Measurements from ENCODE around the gene PROSER3.
"Not testable (repeated sequence)": the region's sequence is repeated elsewhere in the genome, so short reads cannot be mapped to it uniquely, and the experiment has no call there.

The PROSER3 gene

DNA sequence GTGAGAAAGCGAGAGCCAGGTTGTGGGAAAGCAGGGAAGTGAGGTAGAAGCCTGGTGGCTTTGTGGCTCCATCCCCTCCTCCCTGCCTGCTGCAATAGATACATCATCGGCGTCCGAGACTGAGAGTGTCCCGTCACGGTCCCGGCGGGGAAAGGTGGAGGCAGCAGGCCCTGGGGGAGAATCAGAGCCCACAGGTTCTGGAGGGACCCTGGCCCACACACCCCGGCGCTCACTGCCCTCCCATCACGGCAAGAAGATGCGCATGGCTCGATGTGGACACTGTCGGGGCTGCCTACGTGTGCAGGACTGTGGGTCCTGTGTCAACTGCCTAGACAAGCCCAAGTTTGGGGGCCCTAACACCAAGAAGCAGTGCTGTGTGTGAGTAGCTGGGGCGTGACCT lies 35.1 kb upstream of the PROSER3 start:
- DNase-seq = no peak

DNA sequence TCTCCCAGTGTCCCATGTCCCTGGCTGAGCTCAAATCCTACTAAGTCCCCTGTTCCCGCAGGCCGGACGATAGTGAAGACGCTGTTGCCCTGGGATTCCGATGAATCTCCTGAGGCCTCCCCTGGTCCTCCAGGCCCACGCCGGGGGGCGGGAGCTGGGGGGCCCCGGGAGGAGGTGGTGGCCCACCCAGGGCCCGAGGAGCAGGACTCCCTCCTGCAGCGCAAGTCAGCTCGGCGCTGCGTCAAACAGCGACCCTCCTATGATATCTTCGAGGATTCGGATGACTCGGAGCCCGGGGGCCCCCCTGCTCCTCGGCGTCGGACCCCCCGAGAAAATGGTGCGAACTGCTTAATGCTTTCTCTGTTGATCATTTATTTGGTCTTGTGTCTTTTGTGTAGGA lies 34.3 kb upstream of the PROSER3 start:
- DNase-seq = no peak

DNA sequence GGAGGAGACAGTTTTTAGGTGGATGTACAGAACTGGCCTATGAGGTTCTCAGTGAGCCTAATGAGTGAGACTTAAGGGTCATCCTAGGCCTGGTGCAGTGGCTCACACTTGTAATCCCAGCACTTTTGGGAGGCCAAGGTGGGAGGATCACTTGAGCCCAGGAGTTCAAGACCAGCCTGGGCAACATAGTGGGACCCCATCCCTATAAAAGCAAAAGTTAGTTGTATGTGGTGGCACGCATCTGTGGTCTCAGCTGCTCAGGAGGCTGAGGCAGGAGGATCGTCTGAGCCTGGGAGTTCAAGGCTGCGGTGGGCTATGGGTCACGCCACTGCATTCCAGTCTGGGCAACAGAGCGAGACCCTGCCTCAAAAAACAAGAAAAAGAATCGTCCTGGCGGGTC lies 33.8 kb upstream of the PROSER3 start:
- DNase-seq = not testable (repeated sequence)

DNA sequence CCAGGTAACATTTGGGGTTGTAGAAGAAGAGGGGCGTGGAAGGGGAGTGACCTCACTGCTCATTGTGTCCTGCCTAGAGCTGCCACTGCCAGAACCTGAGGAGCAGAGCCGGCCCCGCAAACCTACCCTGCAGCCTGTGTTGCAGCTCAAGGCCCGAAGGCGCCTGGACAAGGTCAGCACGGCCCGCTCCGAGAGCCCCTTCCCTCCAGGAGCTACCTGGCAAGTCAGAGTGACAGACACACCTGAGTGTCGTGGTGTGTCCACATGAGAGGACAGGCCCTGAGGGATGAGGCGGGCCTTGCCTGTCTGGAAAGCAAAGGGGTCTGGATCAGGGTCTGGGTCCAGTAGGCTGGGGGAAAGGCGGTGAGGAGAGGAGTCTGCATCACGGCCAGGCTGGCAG lies 33.4 kb upstream of the PROSER3 start:
- DNase-seq = no peak

DNA sequence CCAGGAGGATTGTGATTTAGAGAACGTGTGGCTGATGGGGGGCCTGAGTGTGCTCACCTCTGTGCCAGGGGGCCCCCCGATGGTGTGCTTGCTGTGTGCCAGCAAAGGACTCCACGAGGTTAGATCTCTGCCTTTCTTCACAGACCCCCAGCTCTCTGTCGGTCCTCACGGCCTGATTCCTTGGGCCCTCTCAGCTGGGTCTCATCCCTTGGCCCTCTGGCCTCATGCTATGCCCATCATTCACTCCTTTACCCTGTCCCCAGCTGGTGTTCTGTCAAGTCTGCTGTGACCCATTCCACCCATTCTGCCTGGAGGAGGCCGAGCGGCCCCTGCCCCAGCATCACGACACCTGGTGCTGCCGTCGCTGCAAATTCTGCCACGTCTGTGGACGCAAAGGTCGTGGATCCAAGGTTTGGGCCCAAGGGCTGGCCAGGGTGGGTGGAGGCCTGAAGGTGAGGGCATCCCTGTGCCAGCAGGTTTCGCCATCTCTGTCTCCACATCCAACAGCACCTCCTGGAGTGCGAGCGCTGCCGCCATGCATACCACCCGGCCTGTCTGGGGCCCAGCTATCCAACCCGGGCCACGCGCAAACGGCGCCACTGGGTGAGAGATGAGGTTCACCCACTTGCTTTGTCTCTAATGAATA lies 32.6 kb upstream of the PROSER3 start:
- DNase-seq = no peak

DNA sequence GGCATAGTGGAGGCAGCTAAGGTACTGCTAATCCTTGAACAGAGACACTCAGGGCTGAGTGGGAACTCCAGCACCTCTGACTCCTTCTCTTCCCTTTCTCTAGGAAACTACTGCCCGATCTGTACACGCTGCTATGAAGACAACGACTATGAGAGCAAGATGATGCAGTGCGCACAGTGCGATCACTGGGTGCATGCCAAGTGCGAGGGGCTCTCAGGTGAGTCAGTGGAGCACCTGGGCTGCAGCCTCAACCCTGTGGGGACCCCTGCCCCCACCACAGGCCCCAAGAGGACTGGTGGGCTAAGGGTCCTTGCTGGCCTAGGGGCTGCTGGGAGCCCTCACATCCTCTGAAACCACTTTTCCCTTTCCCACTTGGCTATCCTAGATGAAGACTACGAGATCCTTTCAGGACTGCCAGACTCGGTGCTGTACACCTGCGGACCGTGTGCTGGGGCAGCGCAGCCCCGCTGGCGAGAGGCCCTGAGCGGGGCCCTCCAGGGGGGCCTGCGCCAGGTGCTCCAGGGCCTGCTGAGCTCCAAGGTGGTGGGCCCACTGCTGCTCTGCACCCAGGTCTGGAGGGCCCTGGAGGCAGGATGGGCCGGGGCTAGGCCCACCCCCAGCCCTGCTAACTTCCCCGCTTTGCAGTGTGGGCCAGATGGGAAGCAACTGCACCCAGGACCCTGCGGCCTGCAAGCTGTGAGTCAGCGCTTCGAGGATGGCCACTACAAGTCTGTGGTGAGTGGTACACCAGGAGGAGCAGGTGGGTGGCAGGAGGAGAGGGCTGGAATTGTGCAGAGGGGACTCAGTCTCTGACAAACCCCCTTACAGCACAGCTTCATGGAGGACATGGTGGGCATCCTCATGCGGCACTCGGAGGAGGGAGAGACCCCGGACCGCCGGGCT lies 30.7 kb upstream of the PROSER3 start:
- DNase-seq = no peak

DNA sequence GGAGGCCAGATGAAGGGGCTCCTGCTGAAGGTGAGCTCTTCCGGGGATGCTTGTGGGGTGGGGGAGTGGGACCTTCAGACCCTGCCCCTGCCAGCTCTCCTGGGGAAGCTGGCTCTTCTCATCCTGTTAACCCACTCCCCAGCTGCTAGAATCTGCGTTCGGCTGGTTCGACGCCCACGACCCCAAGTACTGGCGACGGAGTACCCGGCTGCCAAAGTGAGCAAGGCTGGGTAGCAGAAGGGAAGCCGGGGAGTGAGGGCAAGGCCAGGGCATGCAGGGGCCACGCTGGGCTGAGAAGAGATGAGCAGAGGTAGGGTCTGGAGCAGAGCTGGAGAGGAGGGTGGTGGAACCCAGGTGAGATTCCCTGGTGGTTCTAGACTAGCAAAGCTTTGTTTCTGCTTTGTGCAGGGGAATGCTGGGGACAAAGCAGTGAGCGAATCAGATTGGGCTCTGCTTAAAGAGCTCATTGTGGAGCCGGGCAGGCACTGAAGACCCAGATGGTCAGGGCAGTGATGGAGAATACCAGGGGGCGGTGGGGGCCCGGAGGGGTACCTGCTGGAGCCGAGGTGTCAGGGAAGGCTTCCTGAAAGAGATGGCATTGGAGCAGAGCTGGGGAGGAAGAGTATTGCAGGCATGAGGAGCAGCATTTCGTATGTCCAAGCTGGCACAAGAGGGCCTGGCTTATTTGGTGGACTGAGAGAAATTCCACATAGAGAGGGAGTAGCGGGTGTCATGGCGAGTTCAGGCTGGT lies 29.8 kb upstream of the PROSER3 start:
- no peak for DNase-seq

DNA sequence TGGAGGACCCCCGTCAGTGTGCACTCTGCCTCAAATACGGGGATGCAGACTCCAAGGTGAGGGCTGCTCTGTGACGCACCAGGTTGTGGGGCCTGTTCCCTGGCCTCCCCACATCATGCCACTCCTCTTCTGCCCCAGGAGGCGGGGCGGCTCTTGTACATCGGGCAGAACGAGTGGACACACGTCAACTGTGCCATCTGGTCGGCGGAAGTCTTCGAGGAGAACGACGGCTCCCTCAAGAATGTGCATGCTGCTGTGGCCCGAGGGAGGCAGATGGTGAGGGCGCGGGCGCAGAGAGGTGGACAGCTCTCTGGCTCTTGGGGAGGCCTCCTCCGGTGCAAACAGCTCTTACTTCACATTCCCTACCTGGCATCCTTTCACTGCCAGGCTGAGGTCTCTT lies 29.0 kb upstream of the PROSER3 start:
- no peak for DNase-seq

DNA sequence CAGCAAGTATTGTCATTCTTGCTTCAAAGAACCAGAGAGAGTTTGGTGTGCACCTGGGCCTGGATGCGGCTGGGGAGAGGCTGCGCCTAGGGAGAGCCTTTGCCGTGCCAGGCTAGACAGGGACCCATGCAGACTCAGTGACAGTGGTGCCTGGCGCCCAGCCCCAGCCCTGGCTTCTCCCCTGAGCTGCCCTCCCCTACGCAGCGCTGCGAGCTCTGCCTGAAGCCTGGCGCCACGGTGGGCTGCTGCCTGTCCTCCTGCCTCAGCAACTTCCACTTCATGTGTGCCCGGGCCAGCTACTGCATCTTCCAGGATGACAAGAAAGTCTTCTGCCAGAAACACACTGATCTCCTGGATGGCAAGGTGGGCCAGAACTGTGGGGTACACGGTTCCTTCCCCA lies 28.2 kb upstream of the PROSER3 start:
- DNase-seq = no peak

DNA sequence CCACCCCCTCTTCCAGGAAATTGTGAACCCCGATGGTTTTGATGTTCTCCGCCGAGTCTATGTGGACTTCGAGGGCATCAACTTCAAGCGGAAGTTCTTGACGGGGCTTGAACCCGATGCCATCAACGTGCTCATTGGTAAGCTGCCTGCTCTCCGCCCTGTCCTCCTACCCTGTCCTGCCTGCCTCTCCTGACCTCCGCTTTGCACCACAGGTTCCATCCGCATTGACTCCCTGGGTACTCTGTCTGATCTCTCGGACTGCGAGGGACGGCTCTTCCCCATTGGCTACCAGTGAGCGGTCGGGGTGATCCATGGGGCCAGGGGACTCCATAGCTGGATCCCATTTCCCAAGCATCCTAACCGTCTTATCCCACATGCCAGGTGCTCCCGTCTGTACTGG lies 27.6 kb upstream of the PROSER3 start:
- no peak for DNase-seq

DNA sequence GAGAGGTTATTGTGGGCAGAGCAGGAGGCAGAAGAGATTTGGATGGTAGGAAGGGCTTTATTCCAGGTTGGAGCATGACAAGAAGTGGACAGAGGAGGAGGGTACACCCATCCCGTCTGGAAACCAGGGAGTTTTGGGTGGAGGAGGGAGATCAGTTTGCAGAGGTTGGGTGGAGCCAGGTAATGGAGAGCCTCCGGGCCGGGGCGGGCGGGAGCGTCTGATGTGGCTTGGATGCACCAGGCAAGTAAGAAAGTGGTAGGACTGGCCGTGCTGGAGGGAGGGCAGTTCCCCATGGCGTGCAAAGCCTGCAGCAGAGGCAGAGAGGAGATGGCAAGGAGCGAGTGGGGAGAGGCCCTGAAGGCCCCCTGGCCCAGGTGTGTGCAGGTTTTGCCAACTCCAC lies 26.6 kb upstream of the PROSER3 start:
- DNase-seq = no peak

DNA sequence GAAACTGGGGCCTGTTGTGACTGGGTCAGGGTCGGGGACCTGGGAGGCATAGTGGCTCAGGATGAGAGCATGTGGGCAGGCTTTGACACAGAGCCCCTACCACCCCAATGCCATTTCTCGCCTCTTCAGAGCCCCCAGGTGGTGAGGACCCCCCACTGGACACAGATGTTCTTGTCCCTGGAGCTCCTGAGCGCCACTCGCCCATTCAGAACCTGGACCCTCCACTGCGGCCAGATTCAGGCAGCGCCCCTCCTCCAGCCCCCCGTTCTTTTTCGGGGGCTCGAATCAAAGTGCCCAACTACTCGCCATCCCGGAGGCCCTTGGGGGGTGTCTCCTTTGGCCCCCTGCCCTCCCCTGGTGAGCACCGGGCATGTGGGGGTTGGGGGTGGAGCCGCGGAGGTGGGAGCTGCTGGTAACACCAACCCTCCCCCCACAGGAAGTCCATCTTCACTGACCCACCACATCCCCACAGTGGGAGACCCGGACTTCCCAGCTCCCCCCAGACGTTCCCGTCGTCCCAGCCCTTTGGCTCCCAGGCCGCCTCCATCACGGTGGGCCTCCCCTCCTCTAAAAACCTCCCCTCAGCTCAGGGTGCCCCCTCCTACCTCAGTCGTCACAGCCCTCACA lies 26.1 kb upstream of the PROSER3 start:
- no peak for DNase-seq

DNA sequence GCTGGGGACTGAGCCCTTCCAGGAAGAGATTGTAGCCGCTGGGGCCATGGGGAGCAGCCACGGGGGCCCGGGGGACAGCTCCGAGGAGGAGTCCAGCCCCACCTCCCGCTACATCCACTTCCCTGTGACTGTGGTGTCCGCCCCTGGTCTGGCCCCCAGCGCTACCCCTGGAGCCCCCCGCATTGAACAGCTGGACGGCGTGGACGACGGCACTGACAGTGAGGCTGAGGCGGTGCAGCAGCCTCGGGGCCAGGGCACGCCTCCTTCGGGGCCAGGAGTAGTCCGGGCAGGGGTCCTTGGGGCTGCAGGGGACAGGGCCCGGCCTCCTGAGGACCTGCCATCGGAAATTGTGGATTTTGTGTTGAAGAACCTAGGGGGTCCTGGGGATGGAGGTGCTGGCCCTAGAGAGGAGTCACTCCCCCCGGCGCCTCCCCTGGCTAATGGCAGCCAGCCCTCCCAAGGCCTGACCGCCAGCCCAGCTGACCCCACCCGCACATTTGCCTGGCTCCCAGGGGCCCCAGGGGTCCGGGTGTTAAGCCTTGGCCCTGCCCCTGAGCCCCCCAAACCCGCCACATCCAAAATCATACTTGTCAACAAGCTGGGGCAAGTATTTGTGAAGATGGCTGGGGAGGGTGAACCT lies 25.3 kb upstream of the PROSER3 start:
- DNase-seq = no peak

DNA sequence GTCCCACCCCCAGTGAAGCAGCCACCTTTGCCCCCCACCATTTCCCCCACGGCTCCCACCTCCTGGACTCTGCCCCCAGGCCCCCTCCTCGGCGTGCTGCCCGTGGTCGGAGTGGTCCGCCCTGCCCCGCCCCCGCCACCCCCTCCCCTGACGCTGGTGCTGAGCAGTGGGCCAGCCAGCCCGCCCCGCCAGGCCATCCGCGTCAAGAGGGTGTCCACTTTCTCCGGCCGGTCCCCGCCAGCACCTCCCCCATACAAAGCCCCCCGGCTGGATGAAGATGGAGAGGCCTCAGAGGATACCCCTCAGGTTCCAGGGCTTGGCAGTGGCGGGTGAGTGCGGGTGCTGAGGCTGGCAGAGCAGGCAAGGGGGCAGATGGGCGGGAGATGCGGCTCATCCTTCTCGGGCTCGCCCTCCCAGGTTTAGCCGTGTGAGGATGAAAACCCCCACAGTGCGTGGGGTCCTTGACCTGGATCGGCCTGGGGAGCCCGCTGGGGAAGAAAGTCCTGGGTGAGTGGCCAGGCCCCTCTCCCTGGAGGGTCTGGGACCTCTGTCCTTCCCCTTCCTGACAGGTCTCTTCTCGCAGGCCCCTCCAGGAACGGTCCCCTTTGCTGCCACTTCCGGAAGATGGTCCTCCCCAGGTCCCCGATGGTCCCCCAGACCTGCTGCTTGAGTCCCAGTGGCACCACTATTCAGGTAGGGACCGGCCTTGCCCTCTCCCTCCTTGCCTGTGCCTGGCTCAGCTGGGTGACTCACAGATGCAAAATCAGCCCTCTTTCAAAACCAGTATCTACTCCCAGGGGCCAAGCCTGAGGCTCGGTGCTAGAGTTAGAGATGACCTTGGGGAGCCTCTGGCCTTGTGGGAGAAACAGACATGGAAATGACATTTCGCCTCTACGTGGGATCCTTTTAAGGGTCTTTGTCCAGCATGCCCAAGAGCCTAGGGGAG lies 24.5 kb upstream of the PROSER3 start:
- DNase-seq = no peak

DNA sequence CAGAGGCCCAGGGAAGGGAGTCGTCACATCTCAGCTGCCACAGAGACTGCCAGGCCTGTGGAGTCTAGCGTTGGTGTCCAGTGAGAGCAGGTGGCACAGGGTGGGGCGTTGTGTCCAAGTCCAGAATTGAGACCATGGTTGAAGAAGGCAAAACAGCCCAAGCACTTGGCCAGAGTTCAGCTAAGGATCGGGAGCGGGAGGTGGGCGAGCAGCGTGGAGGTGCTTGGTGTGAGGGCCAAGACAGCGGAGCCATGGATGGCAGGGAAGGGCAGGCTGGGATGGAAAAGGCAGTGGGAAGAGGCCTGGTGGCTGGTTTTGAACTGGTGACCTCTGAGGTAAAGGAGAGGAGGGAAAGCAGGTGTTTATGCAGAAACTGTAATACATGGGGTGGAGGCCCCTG lies 23.7 kb upstream of the PROSER3 start:
- DNase-seq = no peak

DNA sequence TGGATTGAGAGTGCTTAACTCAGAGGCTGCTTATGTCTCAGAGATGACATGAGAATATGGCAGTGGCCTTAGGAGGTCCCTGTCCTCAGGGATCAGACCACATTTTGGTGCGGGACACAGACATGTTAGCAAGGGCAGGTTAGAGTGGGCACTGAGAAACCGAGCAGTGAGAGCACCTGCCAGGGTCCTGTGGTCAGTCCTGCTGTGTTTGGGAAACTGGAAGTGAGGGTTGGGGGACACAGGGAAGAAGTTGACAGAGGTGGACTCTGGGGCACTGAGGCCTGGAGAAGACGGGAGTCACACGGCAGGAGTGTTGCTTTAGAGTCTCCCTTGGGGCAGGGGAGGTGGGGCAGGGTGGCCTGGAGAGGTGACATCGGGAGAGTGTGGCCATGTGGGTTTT lies 23.1 kb upstream of the PROSER3 start:
- no peak for DNase-seq

DNA sequence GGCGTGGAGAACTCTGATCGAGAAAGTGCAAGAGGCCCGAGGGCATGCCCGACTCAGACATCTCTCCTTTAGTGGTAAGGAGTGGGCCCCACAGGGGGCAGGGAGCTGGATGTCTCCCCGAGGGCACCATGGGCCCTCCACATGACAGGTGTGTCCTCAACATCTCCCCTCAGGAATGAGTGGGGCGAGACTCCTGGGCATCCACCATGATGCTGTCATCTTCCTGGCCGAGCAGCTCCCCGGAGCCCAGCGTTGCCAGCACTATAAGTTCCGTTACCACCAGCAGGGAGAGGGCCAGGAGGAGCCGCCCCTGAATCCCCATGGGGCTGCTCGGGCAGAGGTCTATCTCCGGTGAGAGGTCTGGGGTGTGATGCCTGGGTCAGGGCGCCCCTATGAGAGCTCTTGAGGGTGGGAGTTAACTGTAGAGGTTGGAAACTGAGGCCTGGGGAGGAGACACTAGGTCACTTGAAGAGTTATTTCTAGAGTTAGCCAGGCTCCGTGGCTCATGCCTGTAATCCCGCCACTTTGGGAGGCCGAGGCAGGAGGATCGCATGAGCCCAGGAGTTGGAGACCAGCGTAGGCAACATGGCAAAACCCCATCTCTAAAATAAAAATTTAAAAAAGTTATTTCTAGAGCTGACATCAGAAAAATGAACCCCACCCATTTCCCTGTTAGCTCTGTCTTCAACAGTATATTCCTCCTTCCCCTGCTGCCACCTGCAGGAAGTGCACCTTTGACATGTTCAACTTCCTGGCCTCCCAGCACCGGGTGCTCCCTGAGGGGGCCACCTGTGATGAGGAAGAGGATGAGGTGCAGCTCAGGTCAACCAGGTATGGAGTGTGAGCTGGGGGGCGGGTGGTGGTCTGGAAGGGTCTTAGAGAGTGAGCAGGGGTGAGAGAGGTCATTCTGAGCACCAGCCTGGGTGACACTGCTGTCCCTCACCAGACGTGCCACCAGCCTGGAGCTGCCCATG lies 20.8 kb upstream of the PROSER3 start:
- no peak for DNase-seq

DNA sequence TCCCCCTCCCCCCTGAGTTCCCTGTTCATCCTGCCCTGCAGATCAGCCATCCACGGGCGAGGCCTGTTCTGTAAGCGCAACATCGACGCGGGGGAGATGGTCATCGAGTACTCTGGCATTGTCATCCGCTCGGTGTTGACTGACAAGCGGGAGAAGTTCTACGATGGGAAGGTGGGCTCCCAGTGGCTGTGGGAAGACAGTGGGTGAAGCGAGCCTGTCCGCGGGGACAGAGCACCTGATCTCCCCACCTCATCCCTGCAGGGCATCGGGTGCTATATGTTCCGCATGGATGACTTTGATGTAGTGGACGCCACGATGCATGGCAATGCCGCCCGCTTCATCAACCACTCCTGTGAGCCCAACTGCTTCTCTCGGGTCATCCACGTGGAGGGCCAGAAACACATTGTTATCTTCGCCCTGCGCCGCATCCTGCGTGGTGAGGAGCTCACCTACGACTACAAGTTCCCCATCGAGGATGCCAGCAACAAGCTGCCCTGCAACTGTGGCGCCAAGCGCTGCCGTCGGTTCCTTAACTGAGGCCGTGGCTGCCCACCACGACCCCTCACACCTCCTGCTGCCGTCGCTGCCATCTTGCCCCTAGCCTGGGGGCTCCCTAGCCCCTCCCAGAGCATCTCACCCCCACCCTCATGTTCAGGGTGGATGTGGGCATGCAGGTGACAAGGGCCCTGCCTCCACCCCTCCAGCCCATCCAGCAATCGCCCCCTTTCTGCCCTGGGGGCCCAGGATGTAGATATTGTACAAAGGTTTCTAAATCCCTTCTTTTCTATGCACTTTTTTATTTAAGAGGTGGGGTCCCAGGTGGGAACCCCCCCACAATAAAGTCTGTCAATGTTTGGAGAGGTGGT lies 19.7 kb upstream of the PROSER3 start:
- no peak for DNase-seq

DNA sequence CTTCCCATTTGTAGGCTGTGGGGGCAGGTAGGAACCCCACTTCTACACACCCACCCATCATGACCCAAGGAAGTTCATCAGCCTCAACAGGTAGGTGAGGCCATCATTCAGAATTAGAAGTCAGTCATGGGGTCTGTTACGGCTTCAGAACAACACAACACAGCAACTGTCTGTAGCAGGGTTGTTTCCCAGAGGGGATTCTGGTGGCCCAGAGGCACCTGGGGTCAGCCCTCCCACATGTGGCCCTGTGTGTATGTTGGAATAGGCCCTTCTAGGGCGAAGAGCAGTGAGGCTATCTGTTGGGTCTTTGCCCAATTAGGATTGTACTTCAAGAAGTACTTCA lies 19.1 kb upstream of the PROSER3 start:
- DNase-seq = no peak
